Osteoblast (primary cell): ENCODE measurements around the gene AMBRA1. TPM values are rescaled to one million over a fixed set of nuclear protein-coding genes. Genes with fewer than 3 reads are reported as not detected.
A peak's percentile ranks its signal among the peaks of the same experiment; 100 is the strongest.

Experiments
- DNase-seq: peaks from one replicate; pipeline ENCODE4 v3.0.0; 2011; ENCODE audit warnings: low spot score, mixed read lengths; ENCODE audit not compliant: insufficient read length; ENCODE audit errors: missing footprints
- H2AFZ ChIP-seq: 2 replicates; pipeline ENCODE4 v1.6.0; 2011; ENCODE audit warnings: mild to moderate bottlenecking, low read length
- H3K27ac ChIP-seq: 2 replicates; pipeline ENCODE4 v1.5.1; 2011; ENCODE audit warnings: mild to moderate bottlenecking, low read depth, low read length, moderate library complexity
- H3K27me3 ChIP-seq: 2 replicates; pipeline ENCODE4 v1.6.0; 2012; ENCODE audit warnings: mild to moderate bottlenecking, control low read depth, inconsistent platforms, low read length, moderate library complexity; ENCODE audit not compliant: insufficient read depth
- H3K36me3 ChIP-seq: 2 replicates; pipeline ENCODE4 v1.5.1; 2011; ENCODE audit warnings: mild to moderate bottlenecking, low read length, control low read depth, moderate library complexity; ENCODE audit not compliant: insufficient read depth
- H3K4me1 ChIP-seq: 2 replicates; pipeline ENCODE4 v1.5.1; 2011; ENCODE audit warnings: mild to moderate bottlenecking, low read length, control low read depth, moderate library complexity; ENCODE audit not compliant: insufficient read depth
- H3K4me2 ChIP-seq: 2 replicates; pipeline ENCODE4 v1.6.0; 2011; ENCODE audit warnings: mild to moderate bottlenecking, low read length; ENCODE audit not compliant: insufficient read depth
- H3K4me3 ChIP-seq: fragments of 200-600 bp; sonication (generic); 3 replicates; pipeline ENCODE4 v1.5.1; 2012; ENCODE audit warnings: mild to moderate bottlenecking, low read length, inconsistent platforms; ENCODE audit not compliant: insufficient read depth
- H3K79me2 ChIP-seq: 2 replicates; pipeline ENCODE4 v1.6.0; 2012; ENCODE audit warnings: mild to moderate bottlenecking, low read length, control low read depth, inconsistent platforms; ENCODE audit not compliant: insufficient read depth
- H3K9me3 ChIP-seq: 2 replicates; pipeline ENCODE4 v1.5.1; 2011; ENCODE audit warnings: low read depth, low read length, control low read depth
- H4K20me1 ChIP-seq: 2 replicates; pipeline ENCODE4 v1.6.0; 2012; ENCODE audit warnings: mild to moderate bottlenecking, low read length, control low read depth; ENCODE audit not compliant: insufficient read depth
- total RNA-seq: library from RNA; depleted of rRNA; stranded (reverse); fragments of >200 nt; gene quantifications from 2 replicates; pipeline ENCODE4 v1.2.3, GENCODE V29; 2012
- TF ChIP-seq, protein P1 (sequence below): IDR thresholded peaks from 2 replicates; pipeline ENCODE4 v1.5.1; 2011; ENCODE audit warnings: mild to moderate bottlenecking, low read depth, low read length, moderate library complexity; ENCODE audit errors: extremely low read depth

AMBRA1 gene
- total RNA-seq, 1 donor = 29.7 TPM

GRCh38 chr11:46490666-46491065 lies 103.2 kb downstream of the AMBRA1 start:
- no peaks in the 10 kb centered on the region for H3K27me3 ChIP-seq
- no peak overlapping the region for H2AFZ ChIP-seq
- DNase-seq = no peak
- H3K4me2 ChIP-seq = no peak overlapping the region
- H4K20me1 ChIP-seq = peaks cover 5% of the 10 kb centered on the region
- H3K36me3 ChIP-seq = peaks cover 9% of the 10 kb centered on the region
- no peaks in the 10 kb centered on the region for H3K79me2 ChIP-seq
- H3K4me1 ChIP-seq = peaks cover 14% of the 10 kb centered on the region
- no peak overlapping the region for H3K27ac ChIP-seq
- no peak overlapping the region for H3K4me3 ChIP-seq
- TF ChIP-seq, protein P1, sequence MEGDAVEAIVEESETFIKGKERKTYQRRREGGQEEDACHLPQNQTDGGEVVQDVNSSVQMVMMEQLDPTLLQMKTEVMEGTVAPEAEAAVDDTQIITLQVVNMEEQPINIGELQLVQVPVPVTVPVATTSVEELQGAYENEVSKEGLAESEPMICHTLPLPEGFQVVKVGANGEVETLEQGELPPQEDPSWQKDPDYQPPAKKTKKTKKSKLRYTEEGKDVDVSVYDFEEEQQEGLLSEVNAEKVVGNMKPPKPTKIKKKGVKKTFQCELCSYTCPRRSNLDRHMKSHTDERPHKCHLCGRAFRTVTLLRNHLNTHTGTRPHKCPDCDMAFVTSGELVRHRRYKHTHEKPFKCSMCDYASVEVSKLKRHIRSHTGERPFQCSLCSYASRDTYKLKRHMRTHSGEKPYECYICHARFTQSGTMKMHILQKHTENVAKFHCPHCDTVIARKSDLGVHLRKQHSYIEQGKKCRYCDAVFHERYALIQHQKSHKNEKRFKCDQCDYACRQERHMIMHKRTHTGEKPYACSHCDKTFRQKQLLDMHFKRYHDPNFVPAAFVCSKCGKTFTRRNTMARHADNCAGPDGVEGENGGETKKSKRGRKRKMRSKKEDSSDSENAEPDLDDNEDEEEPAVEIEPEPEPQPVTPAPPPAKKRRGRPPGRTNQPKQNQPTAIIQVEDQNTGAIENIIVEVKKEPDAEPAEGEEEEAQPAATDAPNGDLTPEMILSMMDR = no peak
- no peaks in the 10 kb centered on the region for H3K9me3 ChIP-seq

DNA sequence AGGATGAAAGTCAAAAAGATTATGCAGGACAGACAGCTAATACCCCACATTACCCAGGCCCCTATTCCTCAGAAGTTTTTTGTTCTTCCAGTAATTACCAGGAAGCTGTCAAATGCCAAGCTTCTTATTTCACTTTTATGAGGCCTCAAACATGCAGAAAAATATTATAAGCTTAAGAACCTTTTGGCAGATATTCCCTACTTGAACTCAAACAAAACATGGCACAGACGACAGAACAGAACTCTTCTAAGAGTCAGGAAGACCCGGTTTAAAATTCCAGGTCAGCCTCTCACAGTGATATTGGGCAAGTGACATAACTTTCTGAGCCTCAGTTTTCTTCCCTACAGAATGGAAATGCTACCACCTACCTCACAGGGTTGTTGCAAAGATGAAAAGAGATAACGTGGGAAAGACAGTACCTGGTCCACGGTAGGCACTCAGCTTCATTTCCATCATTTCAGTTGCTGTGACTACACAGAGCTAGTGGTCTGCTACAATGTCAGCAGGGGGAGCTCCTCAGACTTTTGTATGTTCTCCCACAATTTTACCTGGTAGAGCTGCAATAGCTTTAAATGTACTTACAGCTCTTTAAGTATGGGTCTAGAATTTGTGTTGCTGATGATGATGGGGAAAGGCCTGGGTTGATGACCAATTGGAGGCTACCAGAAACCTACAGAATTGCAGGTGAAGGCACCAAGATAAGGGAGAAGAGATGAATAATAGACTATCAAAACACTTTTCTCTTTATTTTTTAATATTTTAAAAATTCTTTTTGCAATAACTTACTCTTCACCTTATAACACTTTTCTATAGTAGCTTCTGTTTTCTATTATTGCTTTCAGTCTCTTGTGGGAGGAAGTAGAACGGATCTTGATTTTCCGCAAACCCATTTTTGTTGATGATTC lies 103.9 kb downstream of the AMBRA1 start:
- Histone ChIP-seq H3K27ac (no peak overlapping the region), H3K79me2 (no peaks in the 10 kb centered on the region), H3K36me3 (peaks cover 9% of the 10 kb centered on the region), H3K4me3 (no peak overlapping the region), H3K4me1 (peaks cover 14% of the 10 kb centered on the region), H4K20me1 (peaks cover 5% of the 10 kb centered on the region), H2AFZ (no peak overlapping the region), H3K9me3 (no peaks in the 10 kb centered on the region), H3K27me3 (no peaks in the 10 kb centered on the region), H3K4me2 (no peak overlapping the region)
- TF ChIP-seq, protein P1 = peak; percentile 60
- DNase-seq = no peak

- Histone ChIP-seq H3K4me1 (peaks cover 14% of the 10 kb centered on the region), H3K27ac (no peak overlapping the region), H3K27me3 (no peaks in the 10 kb centered on the region), H2AFZ (no peak overlapping the region), H3K9me3 (no peaks in the 10 kb centered on the region), H4K20me1 (peaks cover 4% of the 10 kb centered on the region), H3K36me3 (no peaks in the 10 kb centered on the region), H3K4me3 (no peak overlapping the region), H3K79me2 (no peaks in the 10 kb centered on the region), H3K4me2 (no peak overlapping the region)
- DNase-seq = no peak
- TF ChIP-seq, protein P1 = no peak
Observed at GRCh38 chr11:46485856-46486443, 107.9 kb downstream of the AMBRA1 start.

- Histone ChIP-seq H3K27ac (no peak overlapping the region), H3K79me2 (peaks cover 4% of the 10 kb centered on the region), H3K4me2 (no peak overlapping the region), H3K4me1 (peaks cover 6% of the 10 kb centered on the region), H3K9me3 (no peaks in the 10 kb centered on the region), H2AFZ (no peak overlapping the region), H4K20me1 (peaks cover 11% of the 10 kb centered on the region), H3K36me3 (no peaks in the 10 kb centered on the region), H3K27me3 (no peaks in the 10 kb centered on the region), H3K4me3 (no peak overlapping the region)
- TF ChIP-seq, protein P1 = no peak
- DNase-seq = no peak
Observed at GRCh38 chr11:46484101-46484500, 109.7 kb downstream of the AMBRA1 start.
